Activated CD8-positive, alpha-beta memory T cell treated with anti-CD3 and anti-CD28 coated beads, Interleukin-2, amount 50 U/mL, for 1 hour (primary cell): ENCODE results near the gene RAB43.
A peak's percentile ranks its signal among the peaks of the same experiment; 100 is the strongest.
"Not testable (repeated sequence)": the region's sequence is repeated elsewhere in the genome, so short reads cannot be mapped to it uniquely, and the experiment has no call there.

Experiments used
- DNase-seq: peaks from one replicate; pipeline ENCODE4 v3.0.0-alpha.2; 2020; ENCODE audit errors: extremely low read depth

The RAB43 gene

GRCh38 chr3:129121792-129122411 lies at the start of gene RAB43:
Gene RAB43 (minus strand): TSS chr3:129121804. CDS start chr3:129121489, 315 bp downstream.
- DNase-seq, result peak; percentile 69

- no peak for DNase-seq
These were observed 45.2 kb upstream of the RAB43 start for GRCh38 chr3:129166579-129167332.

GRCh38 chr3:129165594-129165993 lies 44.0 kb upstream of the RAB43 start:
- DNase-seq, result not testable (repeated sequence)

- no peak for DNase-seq
These were observed 42.9 kb upstream of the RAB43 start for GRCh38 chr3:129164500-129164899.

GRCh38 chr3:129162729-129163579 lies 41.4 kb upstream of the RAB43 start:
- DNase-seq, result no peak

- no peak for DNase-seq
These were observed 40.3 kb upstream of the RAB43 start for GRCh38 chr3:129161860-129162271.

- peak; percentile 77 for DNase-seq
These were observed 39.6 kb upstream of the RAB43 start, which contains the start of gene ISY1 for GRCh38 chr3:129160891-129161859. Gene ISY1 (minus strand): TSS chr3:129161063. CDS start chr3:129160975, 88 bp downstream.

GRCh38 chr3:129144786-129145185 lies 23.2 kb upstream of the RAB43 start:
- DNase-seq, result no peak

- DNase-seq, result not testable (repeated sequence)
These were observed 19.4 kb upstream of the RAB43 start for GRCh38 chr3:129141011-129141410.

GRCh38 chr3:129139911-129140310 lies 18.3 kb upstream of the RAB43 start:
- no peak for DNase-seq

- not testable (repeated sequence) for DNase-seq
These were observed 14.7 kb upstream of the RAB43 start for GRCh38 chr3:129136275-129136674.

GRCh38 chr3:129132097-129132866 lies 10.7 kb upstream of the RAB43 start:
- no peak for DNase-seq

GRCh38 chr3:129131465-129132088 lies 10.0 kb upstream of the RAB43 start:
- DNase-seq, result no peak

- DNase-seq, result no peak
These were observed 8.7 kb upstream of the RAB43 start for GRCh38 chr3:129130291-129130813.

- no peak for DNase-seq
These were observed 7.0 kb upstream of the RAB43 start for GRCh38 chr3:129128357-129129155.

GRCh38 chr3:129126726-129127280 lies 5.2 kb upstream of the RAB43 start:
- no peak for DNase-seq

- no peak for DNase-seq
These were observed 1.9 kb upstream of the RAB43 start for GRCh38 chr3:129123314-129124060.
